PC-9 (cell line): ENCODE measurements around the gene SAFB2. TPM values are rescaled to one million over a fixed set of nuclear protein-coding genes. Genes with fewer than 3 reads are reported as not detected.

Experiments used
- BruUV-seq: library from RNA; stranded (reverse); fragments of 400-500 nt; replicated peaks from 2 replicates; lab custom pipeline; 2021; lab: Mats Ljungman, UMichigan
- CTCF ChIA-PET: fragments of 300-600 bp; sonication (Branson Sonifier 250); formaldehyde crosslinking; loops from one replicate; lab custom pipeline; 2022; ENCODE audit warnings: antibody characterized with exemption; lab: Charles Lee
- POLR2A ChIA-PET: fragments of 300-600 bp; sonication (Branson Sonifier 250); formaldehyde crosslinking; loops from one replicate; lab custom pipeline; 2022; ENCODE audit warnings: antibody characterized with exemption; ENCODE audit not compliant: unreplicated experiment; lab: Charles Lee
- DNase-seq, 2 experiments: peaks; one replicate each; pipeline versions ENCODE4 v3.0.0 to v3.0.0-alpha.2; 2015 to 2022; ENCODE audit warnings: mixed read lengths in 1 of 2
- H2AFZ ChIP-seq: fragments of 200-600 bp; sonication (generic); 2 replicates; pipeline ENCODE4 v1.8.1; 2017; ENCODE audit warnings: antibody characterized with exemption
- H3F3A ChIP-seq: fragments of 200-600 bp; sonication (generic); 2 replicates; pipeline ENCODE4 v1.8.1; 2017; ENCODE audit warnings: antibody characterized with exemption, mild to moderate bottlenecking, low read depth; ENCODE audit not compliant: insufficient read depth
- H3K27ac ChIP-seq: fragments of 200-600 bp; sonication (generic); 2 replicates; pipeline ENCODE4 v1.6.1; 2016; ENCODE audit warnings: mixed run types
- H3K27me3 ChIP-seq: fragments of 200-600 bp; sonication (generic); 2 replicates; pipeline ENCODE4 v1.6.1; 2016; ENCODE audit warnings: low read depth, mixed run types; ENCODE audit not compliant: insufficient read depth
- H3K36me3 ChIP-seq: fragments of 200-600 bp; sonication (generic); 2 replicates; pipeline ENCODE4 v1.6.1; 2016; ENCODE audit warnings: low read depth, mixed run types
- H3K4me1 ChIP-seq: fragments of 200-600 bp; sonication (generic); replicated peaks from 2 replicates; pipeline ENCODE4 v1.6.1; 2016; ENCODE audit warnings: mixed run types; ENCODE audit not compliant: insufficient read depth
- H3K4me2 ChIP-seq: fragments of 200-600 bp; sonication (generic); 2 replicates; pipeline ENCODE4 v1.6.1; 2017; ENCODE audit warnings: mixed run types
- H3K4me3 ChIP-seq: fragments of 200-600 bp; sonication (generic); 2 replicates; pipeline ENCODE4 v1.6.1; 2016; ENCODE audit warnings: mixed run types
- H3K79me2 ChIP-seq: fragments of 200-600 bp; sonication (generic); 2 replicates; pipeline ENCODE4 v1.6.1; 2017; ENCODE audit warnings: low read depth, mixed run types
- H3K9me2 ChIP-seq: fragments of 200-600 bp; sonication (generic); 2 replicates; pipeline ENCODE4 v1.8.1; 2017; ENCODE audit warnings: mild to moderate bottlenecking; ENCODE audit not compliant: insufficient read depth
- H3K9me3 ChIP-seq: fragments of 200-600 bp; sonication (generic); 2 replicates; pipeline ENCODE4 v1.8.1; 2016; ENCODE audit warnings: low read depth; ENCODE audit not compliant: insufficient read depth
- H4K20me1 ChIP-seq: fragments of 200-600 bp; sonication (generic); 2 replicates; pipeline ENCODE4 v1.8.1; 2017; ENCODE audit not compliant: insufficient read depth
- EZH2 ChIP-seq: fragments of 200-600 bp; sonication (generic); IDR thresholded peaks from 2 replicates; pipeline ENCODE4 v1.8.0; 2017; ENCODE audit warnings: antibody characterized with exemption, low read depth
- intact Hi-C: fragments of 100-400 bp; cut with micrococcal nuclease; formaldehyde crosslinking; loops from one replicate; pipeline ENCODE4 v1.10.0; 2022; ENCODE audit not compliant: unreplicated experiment
- total RNA-seq: library from RNA; stranded (reverse); gene quantifications from 2 replicates; pipeline ENCODE4 v1.2.3, GENCODE V29; 2021
- TF ChIP-seq, protein P1 (sequence below): fragments of 200-600 bp; sonication (generic); conservative IDR thresholded peaks from 2 replicates; pipeline ENCODE4 v1.6.1; 2017; ENCODE audit warnings: mixed run types, antibody characterized with exemption, mild to moderate bottlenecking, moderate library complexity

SAFB2 gene
- total RNA-seq, 1 experiment from 2014 or later: 43.1 TPM

DNA sequence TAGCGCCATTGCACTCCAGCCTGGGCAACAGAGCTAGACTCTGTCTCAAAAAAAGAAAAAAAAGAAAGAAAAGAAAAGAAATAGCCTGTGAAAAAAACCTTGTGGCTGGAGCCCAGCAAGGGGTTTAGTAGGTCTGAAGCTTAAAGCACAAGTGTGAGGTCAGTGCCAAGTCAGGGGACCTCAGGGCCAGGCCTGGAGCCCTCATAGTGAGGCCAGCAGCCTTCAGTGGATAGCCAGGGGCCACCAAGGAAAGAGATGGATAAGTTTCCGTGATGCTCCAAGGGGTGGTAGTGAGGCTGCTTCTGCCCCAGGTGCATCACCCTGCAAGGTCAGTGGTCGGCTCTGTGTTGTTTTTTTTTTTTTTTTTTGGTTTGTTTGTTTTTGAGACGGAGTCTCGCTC lies 67.7 kb downstream of the SAFB2 start:
- H3K4me2 ChIP-seq: no peak overlapping the region
- no peaks in the 10 kb centered on the region for H3K9me3 ChIP-seq
- no peaks in the 10 kb centered on the region for H3K27me3 ChIP-seq
- H3K4me3 ChIP-seq: no peak overlapping the region
- H3K36me3 ChIP-seq: no peaks in the 10 kb centered on the region
- no peak overlapping the region for H3K27ac ChIP-seq
- H3K9me2 ChIP-seq: no peaks in the 10 kb centered on the region
- no peak for DNase-seq
- H3F3A ChIP-seq: no peaks in the 10 kb centered on the region
- H3K4me1 ChIP-seq: no peaks in the 10 kb centered on the region
- no TSS peak for BruUV-seq
- CTCF ChIA-PET: no interaction called here
- no peak overlapping the region for H2AFZ ChIP-seq
- POLR2A ChIA-PET: no interaction called here
- H4K20me1 ChIP-seq: no peaks in the 10 kb centered on the region
- intact Hi-C loops: no loop called here
- no peaks in the 10 kb centered on the region for H3K79me2 ChIP-seq
- TF ChIP-seq, protein P1, sequence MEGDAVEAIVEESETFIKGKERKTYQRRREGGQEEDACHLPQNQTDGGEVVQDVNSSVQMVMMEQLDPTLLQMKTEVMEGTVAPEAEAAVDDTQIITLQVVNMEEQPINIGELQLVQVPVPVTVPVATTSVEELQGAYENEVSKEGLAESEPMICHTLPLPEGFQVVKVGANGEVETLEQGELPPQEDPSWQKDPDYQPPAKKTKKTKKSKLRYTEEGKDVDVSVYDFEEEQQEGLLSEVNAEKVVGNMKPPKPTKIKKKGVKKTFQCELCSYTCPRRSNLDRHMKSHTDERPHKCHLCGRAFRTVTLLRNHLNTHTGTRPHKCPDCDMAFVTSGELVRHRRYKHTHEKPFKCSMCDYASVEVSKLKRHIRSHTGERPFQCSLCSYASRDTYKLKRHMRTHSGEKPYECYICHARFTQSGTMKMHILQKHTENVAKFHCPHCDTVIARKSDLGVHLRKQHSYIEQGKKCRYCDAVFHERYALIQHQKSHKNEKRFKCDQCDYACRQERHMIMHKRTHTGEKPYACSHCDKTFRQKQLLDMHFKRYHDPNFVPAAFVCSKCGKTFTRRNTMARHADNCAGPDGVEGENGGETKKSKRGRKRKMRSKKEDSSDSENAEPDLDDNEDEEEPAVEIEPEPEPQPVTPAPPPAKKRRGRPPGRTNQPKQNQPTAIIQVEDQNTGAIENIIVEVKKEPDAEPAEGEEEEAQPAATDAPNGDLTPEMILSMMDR: no peak
- TF ChIP-seq EZH2: no peak

DNA sequence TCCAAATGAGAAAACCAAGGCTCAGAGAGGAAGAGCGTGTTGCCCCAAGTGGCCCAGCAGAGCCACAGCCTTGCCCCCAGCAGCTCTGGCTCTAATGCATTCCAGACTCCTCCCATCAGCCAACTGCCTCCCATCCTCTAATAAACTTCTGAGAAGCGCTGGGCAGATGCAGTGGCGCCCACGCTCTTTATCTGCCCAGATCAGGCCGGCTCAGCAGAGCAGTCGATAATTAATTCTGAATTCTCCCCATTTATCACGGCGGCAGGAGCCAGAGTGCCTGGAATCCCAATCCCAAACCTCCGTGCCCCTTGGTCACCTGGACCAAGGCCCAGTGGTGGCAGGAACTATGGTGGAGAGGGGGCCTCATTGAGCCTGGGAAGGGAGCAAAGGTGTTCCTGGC lies 68.7 kb downstream of the SAFB2 start:
- no peaks in the 10 kb centered on the region for H3K79me2 ChIP-seq
- BruUV-seq: no TSS peak
- no peak for DNase-seq
- H3K27ac ChIP-seq: no peak overlapping the region
- H3F3A ChIP-seq: no peaks in the 10 kb centered on the region
- CTCF ChIA-PET: no interaction called here
- H3K9me2 ChIP-seq: no peaks in the 10 kb centered on the region
- H2AFZ ChIP-seq: no peak overlapping the region
- no peaks in the 10 kb centered on the region for H4K20me1 ChIP-seq
- no peak overlapping the region for H3K4me2 ChIP-seq
- H3K36me3 ChIP-seq: no peaks in the 10 kb centered on the region
- H3K9me3 ChIP-seq: no peaks in the 10 kb centered on the region
- H3K27me3 ChIP-seq: no peaks in the 10 kb centered on the region
- intact Hi-C loops: no loop called here
- H3K4me3 ChIP-seq: no peak overlapping the region
- POLR2A ChIA-PET: no interaction called here
- TF ChIP-seq, protein P1: no peak
- TF ChIP-seq EZH2: no peak
- H3K4me1 ChIP-seq: no peaks in the 10 kb centered on the region

DNA sequence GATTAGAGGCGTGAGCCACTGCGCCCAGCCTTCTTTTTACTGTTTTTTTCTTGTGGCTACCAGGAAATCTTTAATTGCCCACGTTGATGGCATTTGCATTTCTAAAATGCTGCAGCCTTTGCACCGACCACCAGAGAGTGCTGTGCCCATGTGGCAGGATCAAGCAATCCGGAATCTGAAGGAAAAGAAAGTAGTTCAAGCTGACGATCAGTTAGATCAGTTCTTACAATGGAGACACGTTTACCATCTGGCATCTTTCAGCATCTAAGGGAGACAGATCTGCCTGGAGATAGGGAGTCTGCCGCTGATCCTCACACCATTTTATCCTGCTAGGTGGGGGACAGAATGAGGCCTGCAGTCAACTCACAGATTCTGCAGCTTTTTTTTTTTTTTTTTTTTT lies 74.7 kb downstream of the SAFB2 start:
- BruUV-seq: no TSS peak
- DNase-seq: peak; percentile 48 to 50
- Histone ChIP-seq H3K9me2 (no peaks in the 10 kb centered on the region), H3F3A (no peaks in the 10 kb centered on the region), H3K4me2 (no peak overlapping the region), H2AFZ (no peak overlapping the region), H3K4me3 (no peak overlapping the region), H3K27me3 (no peaks in the 10 kb centered on the region), H4K20me1 (no peaks in the 10 kb centered on the region), H3K27ac (no peak overlapping the region), H3K9me3 (no peaks in the 10 kb centered on the region), H3K79me2 (no peaks in the 10 kb centered on the region), H3K36me3 (no peaks in the 10 kb centered on the region), H3K4me1 (no peaks in the 10 kb centered on the region)
- ChIA-PET POLR2A (interaction anchor here (0.6 kb wide), 1 partner anchor 177 kb away, joined by 3 read pairs; no protein-coding TSS in a partner anchor), CTCF (interaction anchor here (0.6 to 1.1 kb wide), 4 partner anchors 10 to 114 kb away, joined by 3 to 22 read pairs (median 4); no protein-coding TSS in a partner anchor)
- intact Hi-C loops: loop anchor here (1.0 to 10.0 kb wide), 2 partner anchors 30 to 173 kb away; no protein-coding TSS in a partner anchor
- TF ChIP-seq EZH2: no peak
- TF ChIP-seq, protein P1: peak; percentile 70
